ENCODE data around the gene AGT.

The AGT gene

GRCh38 chr1:230677200-230677599, 36.7 kb downstream of the AGT start:
- Histone ChIP-seq H3K36me3 (ENCODE audit: low read length) (peaks cover 43% of the 10 kb centered on the region), H3K27ac (ENCODE audit: low read depth, low read length) (no peak overlapping the region)

GRCh38 chr1:230674581-230674980, 39.3 kb downstream of the AGT start:
- no peaks in the 10 kb centered on the region for H3K9me3 ChIP-seq (ENCODE audit: insufficient read depth, low read length)
- peaks cover 46% of the 10 kb centered on the region for H3K36me3 ChIP-seq (ENCODE audit: low read length)
- H2AFZ ChIP-seq (ENCODE audit: low read depth, low read length, severe bottlenecking): no peak overlapping the region
- H3K9ac ChIP-seq (ENCODE audit: low read length): no peak overlapping the region
- H3K9me2 ChIP-seq (replicated peaks; ENCODE audit: insufficient read depth, low read length): no peaks in the 10 kb centered on the region
- H3F3A ChIP-seq (ENCODE audit: insufficient read depth): no peaks in the 10 kb centered on the region
- no peaks in the 10 kb centered on the region for H3K27me3 ChIP-seq (ENCODE audit: low read length)
- H3K4me2 ChIP-seq (ENCODE audit: low read depth, low read length, poor library complexity, severe bottlenecking): no peak overlapping the region
- no peak for TF ChIP-seq CTCF (IDR thresholded peaks at IDR 0.05; ENCODE audit: insufficient read depth, low read length, poor library complexity, severe bottlenecking)
- no peak for TF ChIP-seq EZH2phosphoT487 (conservative IDR thresholded peaks at IDR 0.05; ENCODE audit: low read length)
- H3K4me3 ChIP-seq (ENCODE audit: insufficient read depth, low read length, poor library complexity, severe bottlenecking): no peak overlapping the region
- H3K79me2 ChIP-seq (ENCODE audit: insufficient read depth, low read length): no peaks in the 10 kb centered on the region
- H4K20me1 ChIP-seq (ENCODE audit: low read depth, low read length): no peaks in the 10 kb centered on the region
- no peak overlapping the region for H3K27ac ChIP-seq (ENCODE audit: low read depth, low read length)

More at GRCh38 chr1:230677200-230677599, 36.7 kb downstream of the AGT start:
- H3K4me3 ChIP-seq (ENCODE audit: insufficient read depth, low read length, poor library complexity, severe bottlenecking): no peak overlapping the region
- H3K9ac ChIP-seq (ENCODE audit: low read length): no peak overlapping the region
- H3K9me2 ChIP-seq (replicated peaks; ENCODE audit: insufficient read depth, low read length): no peaks in the 10 kb centered on the region
- no peaks in the 10 kb centered on the region for H4K20me1 ChIP-seq (ENCODE audit: low read depth, low read length)
- no peak overlapping the region for H3K4me2 ChIP-seq (ENCODE audit: low read depth, low read length, poor library complexity, severe bottlenecking)
- H2AFZ ChIP-seq (ENCODE audit: low read depth, low read length, severe bottlenecking): no peak overlapping the region
- no peaks in the 10 kb centered on the region for H3F3A ChIP-seq (ENCODE audit: insufficient read depth)
- no peaks in the 10 kb centered on the region for H3K79me2 ChIP-seq (ENCODE audit: insufficient read depth, low read length)
- TF ChIP-seq EZH2phosphoT487 (conservative IDR thresholded peaks at IDR 0.05; ENCODE audit: low read length): no peak
- H3K9me3 ChIP-seq (ENCODE audit: insufficient read depth, low read length): no peaks in the 10 kb centered on the region
- no peaks in the 10 kb centered on the region for H3K27me3 ChIP-seq (ENCODE audit: low read length)

- Histone ChIP-seq H4K20me1 (ENCODE audit: low read depth, low read length) (no peaks in the 10 kb centered on the region), H3K27me3 (ENCODE audit: low read length) (no peaks in the 10 kb centered on the region), H3F3A (ENCODE audit: insufficient read depth) (no peaks in the 10 kb centered on the region), H2AFZ (ENCODE audit: low read depth, low read length, severe bottlenecking) (no peak overlapping the region), H3K27ac (ENCODE audit: low read depth, low read length) (no peak overlapping the region), H3K9me3 (ENCODE audit: insufficient read depth, low read length) (no peaks in the 10 kb centered on the region), H3K36me3 (ENCODE audit: low read length) (peaks cover 22% of the 10 kb centered on the region), H3K4me3 (ENCODE audit: insufficient read depth, low read length, poor library complexity, severe bottlenecking) (no peak overlapping the region), H3K9ac (ENCODE audit: low read length) (no peak overlapping the region), H3K4me2 (ENCODE audit: low read depth, low read length, poor library complexity, severe bottlenecking) (no peak overlapping the region), H3K9me2 (replicated peaks; ENCODE audit: insufficient read depth, low read length) (no peaks in the 10 kb centered on the region), H3K79me2 (ENCODE audit: insufficient read depth, low read length) (no peaks in the 10 kb centered on the region)
- TF ChIP-seq EZH2phosphoT487 (conservative IDR thresholded peaks at IDR 0.05; ENCODE audit: low read length): no peak
- TF ChIP-seq CTCF (IDR thresholded peaks at IDR 0.05; ENCODE audit: insufficient read depth, low read length, poor library complexity, severe bottlenecking): no peak
Observed at GRCh38 chr1:230669543-230669942, 44.4 kb downstream of the AGT start.

- Histone ChIP-seq H3F3A (ENCODE audit: insufficient read depth) (no peaks in the 10 kb centered on the region), H3K27me3 (ENCODE audit: low read length) (no peaks in the 10 kb centered on the region), H2AFZ (ENCODE audit: low read depth, low read length, severe bottlenecking) (no peak overlapping the region), H4K20me1 (ENCODE audit: low read depth, low read length) (no peaks in the 10 kb centered on the region), H3K4me2 (ENCODE audit: low read depth, low read length, poor library complexity, severe bottlenecking) (no peak overlapping the region), H3K9me3 (ENCODE audit: insufficient read depth, low read length) (no peaks in the 10 kb centered on the region), H3K36me3 (ENCODE audit: low read length) (peaks cover 17% of the 10 kb centered on the region; the same call in 1 of the 2 replicates), H3K79me2 (ENCODE audit: insufficient read depth, low read length) (no peaks in the 10 kb centered on the region), H3K9me2 (replicated peaks; ENCODE audit: insufficient read depth, low read length) (no peaks in the 10 kb centered on the region), H3K27ac (ENCODE audit: low read depth, low read length) (no peak overlapping the region), H3K4me3 (ENCODE audit: insufficient read depth, low read length, poor library complexity, severe bottlenecking) (no peak overlapping the region), H3K9ac (ENCODE audit: low read length) (no peak overlapping the region)
- no peak for TF ChIP-seq CTCF (IDR thresholded peaks at IDR 0.05; ENCODE audit: insufficient read depth, low read length, poor library complexity, severe bottlenecking)
- TF ChIP-seq EZH2phosphoT487 (conservative IDR thresholded peaks at IDR 0.05; ENCODE audit: low read length): no peak
Observed at GRCh38 chr1:230668227-230668626, 45.7 kb downstream of the AGT start.

Measured in SU-DHL-6 (cell line).